ENCODE measurements around the gene SOBP. TPM values are rescaled to one million over a fixed set of nuclear protein-coding genes. Genes with fewer than 3 reads are reported as not detected.

Gene SOBP
- total and polyA plus RNA-seq, 8 donors: 0.58 to 16.9 (median 4.4) TPM

GRCh38 chr6:107493158-107494057 lies 3.5 kb downstream of the SOBP start:
- Histone ChIP-seq H3K27ac (peak overlapping the region; percentile 5 to 82 (median 77)), H3K9me3 (no peaks in the 10 kb centered on the region), H3K4me3 (peak overlapping the region; percentile 23 to 94 (median 78)), H3K36me3 (no peaks in the 10 kb centered on the region), H3K4me1 (peaks cover 47 to 87% (median 71%) of the 10 kb centered on the region in 4 donors), H3K27me3 (peaks cover 0 to 40% (median 13%) of the 10 kb centered on the region in 3 donors)
- TF ChIP-seq POLR2AphosphoS5 (IDR thresholded peaks at IDR 0.05) (no peak), EP300 (IDR thresholded peaks at IDR 0.05) (no peak), POLR2A (IDR thresholded peaks at IDR 0.05) (no peak)
- TF ChIP-seq, protein P1, sequence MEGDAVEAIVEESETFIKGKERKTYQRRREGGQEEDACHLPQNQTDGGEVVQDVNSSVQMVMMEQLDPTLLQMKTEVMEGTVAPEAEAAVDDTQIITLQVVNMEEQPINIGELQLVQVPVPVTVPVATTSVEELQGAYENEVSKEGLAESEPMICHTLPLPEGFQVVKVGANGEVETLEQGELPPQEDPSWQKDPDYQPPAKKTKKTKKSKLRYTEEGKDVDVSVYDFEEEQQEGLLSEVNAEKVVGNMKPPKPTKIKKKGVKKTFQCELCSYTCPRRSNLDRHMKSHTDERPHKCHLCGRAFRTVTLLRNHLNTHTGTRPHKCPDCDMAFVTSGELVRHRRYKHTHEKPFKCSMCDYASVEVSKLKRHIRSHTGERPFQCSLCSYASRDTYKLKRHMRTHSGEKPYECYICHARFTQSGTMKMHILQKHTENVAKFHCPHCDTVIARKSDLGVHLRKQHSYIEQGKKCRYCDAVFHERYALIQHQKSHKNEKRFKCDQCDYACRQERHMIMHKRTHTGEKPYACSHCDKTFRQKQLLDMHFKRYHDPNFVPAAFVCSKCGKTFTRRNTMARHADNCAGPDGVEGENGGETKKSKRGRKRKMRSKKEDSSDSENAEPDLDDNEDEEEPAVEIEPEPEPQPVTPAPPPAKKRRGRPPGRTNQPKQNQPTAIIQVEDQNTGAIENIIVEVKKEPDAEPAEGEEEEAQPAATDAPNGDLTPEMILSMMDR (IDR thresholded peaks at IDR 0.05): no peak
- DNase-seq: peak; percentile 57 to 82
- WGBS, 5 donors: 14 to 28% (median 21%) methylated on average over 12 of the region's 12 CpGs
- intact Hi-C loops (cut with DNase I; ENCODE audit: low total_unique reads): no loop called here

GRCh38 chr6:107495196-107495643 lies 5.3 kb downstream of the SOBP start:
- WGBS, 5 donors: 2 to 31% (median 8%) methylated on average over 7 of the region's 7 CpGs
- intact Hi-C loops (cut with DNase I; ENCODE audit: low total_unique reads): no loop called here
- no peak overlapping the region for H3K4me3 ChIP-seq
- DNase-seq: peak in 1 of 2 donors; percentile 72
- H3K4me1 ChIP-seq: peaks cover 39 to 85% (median 64%) of the 10 kb centered on the region in 4 donors
- no peaks in the 10 kb centered on the region for H3K9me3 ChIP-seq
- TF ChIP-seq POLR2A (IDR thresholded peaks at IDR 0.05): no peak
- TF ChIP-seq POLR2AphosphoS5 (IDR thresholded peaks at IDR 0.05): peak in 1 of 3 donors; percentile 14
- TF ChIP-seq, protein P1 (IDR thresholded peaks at IDR 0.05): no peak
- no peak for TF ChIP-seq EP300 (IDR thresholded peaks at IDR 0.05)
- H3K36me3 ChIP-seq: no peaks in the 10 kb centered on the region
- peak overlapping the region; percentile 35 to 82 (median 77) for H3K27ac ChIP-seq
- H3K27me3 ChIP-seq: peaks cover 0 to 25% (median 11%) of the 10 kb centered on the region in 3 donors

DNA sequence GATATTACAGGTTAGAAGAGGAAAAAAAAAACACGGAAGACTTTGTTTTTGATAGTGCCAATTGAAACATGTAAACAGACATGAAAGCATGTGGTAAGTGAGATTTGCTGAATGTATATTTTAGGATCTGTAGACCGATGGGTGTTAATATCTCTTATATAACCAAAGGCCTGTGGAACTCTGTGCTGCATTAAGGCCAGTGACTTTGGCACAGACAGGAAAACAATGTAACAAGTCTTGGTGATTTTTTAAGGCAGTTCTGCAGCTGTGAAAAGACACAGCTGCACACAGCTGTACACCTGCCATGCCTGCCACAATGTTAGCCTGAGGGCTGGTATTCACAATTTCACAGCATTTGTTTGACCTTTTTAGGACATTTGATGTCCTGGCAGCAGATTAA lies 6.1 kb downstream of the SOBP start:
- Histone ChIP-seq H3K4me3 (no peak overlapping the region), H3K9me3 (no peaks in the 10 kb centered on the region), H3K27me3 (peaks cover 0 to 18% (median 4%) of the 10 kb centered on the region in 3 donors), H3K36me3 (no peaks in the 10 kb centered on the region), H3K27ac (peak overlapping the region in 4 of 5 donors; percentile 35 to 82 (median 78)), H3K4me1 (peaks cover 34 to 80% (median 58%) of the 10 kb centered on the region in 4 donors)
- WGBS, 5 donors: 12 to 34% (median 29%) methylated on average over 2 of the region's 2 CpGs
- TF ChIP-seq POLR2AphosphoS5 (IDR thresholded peaks at IDR 0.05) (no peak), POLR2A (IDR thresholded peaks at IDR 0.05) (no peak), EP300 (IDR thresholded peaks at IDR 0.05) (no peak)
- TF ChIP-seq, protein P1 (IDR thresholded peaks at IDR 0.05): no peak
- no peak for DNase-seq
- intact Hi-C loops (cut with DNase I; ENCODE audit: low total_unique reads): no loop called here

GRCh38 chr6:107496892-107497684 lies 7.2 kb downstream of the SOBP start:
- H3K4me1 ChIP-seq: peaks cover 23 to 69% (median 47%) of the 10 kb centered on the region in 4 donors

More at GRCh38 chr6:107496892-107497684, 7.2 kb downstream of the SOBP start:
- H3K9me3 ChIP-seq: no peaks in the 10 kb centered on the region
- no peak for DNase-seq
- peaks cover 0 to 7% (median 0%) of the 10 kb centered on the region in 3 donors for H3K27me3 ChIP-seq
- H3K4me3 ChIP-seq: no peak overlapping the region
- no peaks in the 10 kb centered on the region for H3K36me3 ChIP-seq
- intact Hi-C loops (cut with DNase I; ENCODE audit: low total_unique reads): no loop called here
- H3K27ac ChIP-seq: peak overlapping the region in 2 of 5 donors; percentile 80 to 82
- TF ChIP-seq POLR2A (IDR thresholded peaks at IDR 0.05) (no peak), EP300 (IDR thresholded peaks at IDR 0.05) (no peak), POLR2AphosphoS5 (IDR thresholded peaks at IDR 0.05) (no peak)
- TF ChIP-seq, protein P1 (IDR thresholded peaks at IDR 0.05): no peak
- 90 to 97% (median 93%) methylated on average over 1 of the region's 1 CpG for WGBS, 5 donors
